GM19452 (cell line): Measurements from ENCODE around the gene WDFY1.
"Not testable (repeated sequence)": the region's sequence is repeated elsewhere in the genome, so short reads cannot be mapped to it uniquely, and the experiment has no call there.

Experiments used
- ATAC-seq: cut with Tn5 transposase; IDR thresholded peaks from one replicate; pipeline ENCODE4 v1.9.1; 2021; ENCODE audit not compliant: unreplicated experiment

Gene WDFY1

GRCh38 chr2:223897669-223898330 lies 47.3 kb downstream of the WDFY1 start:
- ATAC-seq: no peak

GRCh38 chr2:223896833-223897311 lies 48.3 kb downstream of the WDFY1 start:
- ATAC-seq: peak; percentile 67

DNA sequence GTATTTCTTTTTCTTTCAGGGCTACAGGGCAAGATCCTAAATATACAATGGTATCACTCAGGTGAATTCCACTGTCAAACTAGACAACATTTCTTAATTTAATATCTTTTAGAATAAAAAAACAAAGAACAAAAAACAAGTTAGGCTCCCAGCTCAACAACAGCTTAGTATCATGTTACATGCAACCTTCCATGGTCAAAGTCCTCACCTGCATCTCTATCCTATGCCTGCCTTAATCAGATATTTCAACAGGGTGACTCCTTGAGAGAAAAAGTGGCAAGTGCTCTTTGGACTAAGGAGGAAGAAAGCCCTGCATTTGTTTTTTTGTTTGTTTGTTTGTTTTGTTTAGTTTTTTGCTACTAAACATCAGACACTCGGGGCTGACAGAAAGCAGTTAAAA lies 50.2 kb downstream of the WDFY1 start:
- ATAC-seq: no peak

GRCh38 chr2:223894009-223894408 lies 51.1 kb downstream of the WDFY1 start:
- ATAC-seq: no peak

- no peak for ATAC-seq
Measured at GRCh38 chr2:223890721-223891120, 54.4 kb downstream of the WDFY1 start.

DNA sequence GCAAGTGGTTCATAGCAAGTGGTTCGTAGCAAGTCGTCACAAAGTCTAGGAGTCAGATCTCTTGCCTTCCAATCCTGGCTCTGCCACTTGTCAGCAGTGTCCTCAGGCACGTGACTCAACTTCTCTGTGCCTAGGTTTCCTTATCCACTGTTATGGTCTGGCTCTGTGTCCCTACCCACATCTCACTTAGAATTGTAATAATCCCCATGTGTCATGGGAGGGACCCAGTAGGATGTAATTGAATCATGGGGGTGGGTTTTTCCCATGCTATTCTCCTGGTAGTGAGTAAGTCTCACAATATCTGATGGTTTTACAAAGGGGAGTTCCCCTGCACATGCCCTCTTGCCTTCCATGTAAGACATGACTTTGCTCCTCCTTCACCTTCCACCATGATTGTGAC lies 55.9 kb downstream of the WDFY1 start:
- no peak for ATAC-seq

- no peak for ATAC-seq
Measured at GRCh38 chr2:223888251-223888650, 56.9 kb downstream of the WDFY1 start.

DNA sequence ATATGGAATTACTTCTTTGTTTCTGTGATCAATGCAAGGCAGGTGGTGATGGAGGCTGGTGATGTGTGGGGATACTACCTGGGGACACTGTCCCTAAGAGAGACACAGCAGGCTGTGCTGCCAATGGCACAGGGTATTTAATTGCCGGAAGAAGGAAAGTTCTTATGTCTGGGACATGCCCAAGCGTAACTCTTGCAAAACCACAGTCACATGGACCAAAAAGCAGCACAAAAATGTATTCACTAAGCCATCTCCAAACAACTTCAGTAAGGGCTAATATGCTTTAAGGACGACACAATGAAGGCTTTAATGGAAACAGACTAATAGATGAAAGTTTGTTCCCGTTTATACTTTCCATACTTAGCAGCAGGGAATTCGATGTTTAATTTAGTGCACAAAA lies 58.0 kb downstream of the WDFY1 start:
- ATAC-seq: no peak

- ATAC-seq: no peak
Measured at GRCh38 chr2:223886726-223887125, 58.4 kb downstream of the WDFY1 start.

- ATAC-seq: peak; percentile 79
Measured at GRCh38 chr2:223884399-223884798, 60.7 kb downstream of the WDFY1 start.

GRCh38 chr2:223882715-223883114 lies 62.4 kb downstream of the WDFY1 start:
- no peak for ATAC-seq

- no peak for ATAC-seq
Measured at GRCh38 chr2:223880796-223881195, 64.3 kb downstream of the WDFY1 start.

- ATAC-seq: peak; percentile 67
Measured at GRCh38 chr2:223877721-223878410, 67.3 kb downstream of the WDFY1 start.

GRCh38 chr2:223873672-223874071 lies 71.5 kb downstream of the WDFY1 start:
- ATAC-seq: no peak

DNA sequence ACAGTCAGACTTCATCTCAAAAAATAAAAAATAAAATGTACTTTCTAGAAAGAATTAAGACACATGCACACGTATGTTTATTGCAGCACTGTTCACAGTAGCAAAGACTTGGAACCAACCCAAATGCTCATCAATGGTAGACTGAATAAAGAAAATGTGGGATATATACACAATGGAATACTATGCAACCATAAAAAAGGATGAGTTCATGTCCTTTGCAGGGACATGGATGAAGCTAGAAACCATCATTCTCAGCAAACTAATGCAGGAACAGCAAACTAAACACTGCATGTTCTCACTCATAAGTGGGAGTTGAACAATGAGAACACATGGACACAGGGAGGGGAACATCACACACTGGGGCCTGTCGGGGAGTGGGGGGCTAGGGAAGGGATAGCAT lies 72.4 kb downstream of the WDFY1 start:
- ATAC-seq: not testable (repeated sequence)

- not testable (repeated sequence) for ATAC-seq
Measured at GRCh38 chr2:223871661-223872060, 73.5 kb downstream of the WDFY1 start.

DNA sequence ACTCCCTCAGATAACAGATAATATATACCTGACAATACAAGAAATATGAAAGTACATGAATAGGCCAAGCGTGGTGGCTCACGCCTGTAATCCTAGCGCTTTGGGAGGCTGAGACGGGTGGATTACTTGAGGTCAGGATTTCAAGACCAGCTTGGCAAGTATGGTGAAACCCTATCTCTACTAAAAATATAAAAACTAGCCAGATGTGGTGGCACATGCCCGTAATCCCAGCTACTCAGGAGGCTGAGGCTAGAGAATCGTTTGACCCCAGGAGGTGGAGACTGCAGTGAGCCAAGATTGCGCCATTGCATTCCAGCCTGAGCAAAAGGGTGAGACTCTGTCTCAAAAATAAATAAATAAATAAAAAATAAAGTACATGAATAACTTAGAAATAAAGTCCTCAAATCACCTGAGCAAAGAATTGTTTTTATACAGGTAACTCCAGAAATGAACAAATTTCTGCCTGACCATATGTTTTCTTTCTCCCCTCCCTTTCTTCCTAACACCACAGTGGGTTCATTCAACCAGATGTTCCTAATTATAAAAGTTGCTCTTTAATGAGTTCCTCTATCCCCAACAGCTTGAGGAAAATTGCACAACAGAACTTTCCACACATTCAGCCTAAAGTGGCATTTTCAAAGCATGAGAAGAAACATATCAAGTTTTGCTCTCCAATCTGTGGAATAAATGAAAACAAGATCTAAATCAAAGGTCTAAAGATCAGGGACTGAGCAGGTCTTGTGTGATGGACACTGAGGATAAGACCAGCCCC lies 74.1 kb downstream of the WDFY1 start:
- ATAC-seq: no peak

GRCh38 chr2:223868005-223868404 lies 77.1 kb downstream of the WDFY1 start:
- ATAC-seq: peak; percentile 55

DNA sequence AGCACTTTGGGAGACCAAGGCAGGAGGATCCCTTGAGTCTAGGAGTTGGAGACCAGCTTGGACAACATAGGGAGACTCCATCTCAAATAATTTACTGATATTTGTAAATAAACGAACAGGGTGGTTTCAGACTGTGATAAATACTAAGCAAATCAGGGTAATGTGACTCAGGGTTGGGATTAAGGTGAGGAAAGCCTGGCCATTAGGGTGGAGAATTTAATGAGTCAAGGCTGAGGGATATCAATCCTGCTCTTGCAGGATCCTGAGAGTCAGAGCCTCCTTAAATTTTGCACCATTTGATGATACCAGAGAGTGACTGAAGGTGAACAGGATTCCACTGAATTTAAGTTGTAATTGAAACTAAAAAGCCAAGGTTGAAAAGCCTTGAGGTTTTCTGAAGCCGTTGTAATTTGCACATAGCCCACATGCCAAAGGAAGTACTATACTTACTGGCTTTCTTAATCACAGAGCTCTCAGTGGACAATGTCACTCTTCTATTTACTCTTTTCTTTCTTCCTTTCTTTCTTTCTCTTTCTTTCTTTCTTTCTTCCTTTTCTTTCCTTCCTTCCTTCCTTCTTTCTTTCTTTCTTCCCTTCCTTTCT lies 79.1 kb downstream of the WDFY1 start:
- ATAC-seq: no peak

DNA sequence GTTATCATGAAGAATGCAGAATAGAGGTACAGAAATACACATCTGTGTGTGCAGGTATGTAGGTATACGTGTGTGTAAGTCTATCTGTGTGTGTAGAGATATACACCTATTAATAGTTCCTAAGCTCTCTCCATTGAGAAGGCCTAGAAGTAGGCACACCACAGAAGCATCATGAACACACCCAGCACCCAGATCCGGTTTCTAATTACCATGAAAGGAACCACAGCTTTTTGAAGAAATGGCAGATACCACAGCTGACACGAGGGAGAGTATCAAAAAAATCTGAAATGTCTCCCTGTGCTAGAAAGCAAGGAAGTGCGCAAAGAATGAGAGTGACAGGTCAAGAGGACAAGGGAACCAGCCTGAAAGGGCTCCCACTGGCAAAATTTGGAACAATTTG lies 80.0 kb downstream of the WDFY1 start:
- no peak for ATAC-seq

DNA sequence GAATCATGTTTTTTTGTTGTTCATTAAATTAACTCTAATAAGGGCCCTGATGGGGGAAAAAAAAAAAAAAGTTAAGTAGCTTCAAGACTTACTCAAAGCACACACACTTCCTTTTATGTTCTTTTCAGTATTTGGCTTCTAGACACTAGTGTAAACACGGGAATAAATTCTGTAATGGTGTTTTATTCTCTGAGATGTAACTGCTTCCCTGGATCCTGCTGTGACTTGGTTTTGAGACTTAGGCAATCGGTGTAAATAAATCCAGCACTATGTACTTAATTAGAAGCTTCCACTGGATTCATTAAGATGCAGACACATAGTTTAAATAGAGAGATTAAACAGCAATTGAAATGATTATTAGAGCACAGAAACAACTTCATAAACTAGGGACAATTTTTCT lies 81.6 kb downstream of the WDFY1 start:
- no peak for ATAC-seq
